Pancreas (tissue), 10 donors: Measurements from ENCODE around the gene IFIT2. TPM values are rescaled to one million over a fixed set of nuclear protein-coding genes. Genes with fewer than 3 reads are reported as not detected.

Source experiments
- ATAC-seq, 4 donors: fragments of 200-7000 bp; cut with Tn5 transposase; one replicate each; pipeline versions ENCODE4 v1.8.0 to v1.9.1; 2020; ENCODE audit warnings: mild to moderate bottlenecking in 4 of 4, moderate library complexity in 4 of 4
- DNase-seq, 6 donors: peaks; one replicate each; pipeline ENCODE4 v3.0.0-alpha.2; 2020
- FAIRE-seq: peaks from 2 replicates; lab custom pipeline; 2012; peaks lifted over from hg19 to GRCh38; lab: Jason Lieb, UNC
- H3K27ac ChIP-seq, 4 donors: fragments of 200-600 bp; sonication (generic); 1 replicate in 3 of 4; 2 replicates in 1 of 4; pipeline versions ENCODE4 v1.5.0 to v1.8.0; 2020
- H3K27me3 ChIP-seq, 4 donors: fragments of 200-600 bp; one replicate each; pipeline ENCODE4 v1.8.0; 2021
- H3K36me3 ChIP-seq, 3 donors: fragments of 200-600 bp; sonication (generic) in 1 of 3; one replicate each; pipeline versions ENCODE4 v1.5.0 to v1.8.0; 2020 to 2021
- H3K4me1 ChIP-seq, 3 donors: fragments of 200-600 bp; one replicate each; pipeline ENCODE4 v1.8.0; 2021
- H3K4me3 ChIP-seq, 4 donors: fragments of 200-600 bp; sonication (generic) in 2 of 4; one replicate each; pipeline versions ENCODE4 v1.5.0 to v1.8.0; 2020 to 2021
- H3K9me3 ChIP-seq, 4 donors: fragments of 200-600 bp; one replicate each; pipeline ENCODE4 v1.8.0; 2021
- WGBS, 2 donors: extraction: QIAGEN DNeasy Blood & Tissue Kit; methylation state at CpG; one replicate each; pipeline ENCODE4 v1.1.7; 2013; 5-methylcytosine and 5-hydroxymethylcytosine counted together
- intact Hi-C, 3 donors: fragments of 100-400 bp; cut with DNase I; formaldehyde crosslinking; loops; one replicate each; pipeline versions ENCODE4 v1.11.1 to v1.14.2; 2022
- polyA plus RNA-seq, 2 donors: library from polyadenylated mRNA; stranded (reverse); fragments of 200-250 nt; gene quantifications; one replicate each; pipeline ENCODE4 v1.2.3, GENCODE V29; 2013
- total RNA-seq, 6 donors: library from RNA; stranded (reverse); fragmentation: NEBNext Ultra II Directional in 4 of 6; extraction: Animal tissue kit (Norgen Biotek cat#: 25700) in 4 of 6; gene quantifications; one replicate each; pipeline versions ENCODE4 v1.2.1 to v1.2.4, GENCODE V29; 2021 to 2023
- TF ChIP-seq, protein P1 (sequence below), 4 donors: fragments of 200-600 bp; sonication (generic) in 3 of 4; IDR thresholded peaks; one replicate each; pipeline versions ENCODE4 v1.5.0 to v1.8.0; 2021; ENCODE audit warnings: antibody characterized with exemption in 4 of 4
- donor health status: healthy with polysubstance abuse.
- donor health status: DM: no; HTN: no; CAD: no; lungs with moderate emphysema.
- donor health status: DM: no; HTN: no; CAD: no.
- donor health status: control.
- donor health status: control.
- donor health status: Bipolar disorder and iron deficiency.
- donor health status: DM: yes; HTN: yes; CAD: no.
- donor health status: DM: no; HTN: no; CAD: no.
- donor health status: DM: no; HTN: no; CAD: no.
- donor health status: DM: yes; HTN: yes; CAD: no.

IFIT2 gene
- total and polyA plus RNA-seq, 8 donors = 1.3 to 7.5 (median 1.6) TPM

DNA sequence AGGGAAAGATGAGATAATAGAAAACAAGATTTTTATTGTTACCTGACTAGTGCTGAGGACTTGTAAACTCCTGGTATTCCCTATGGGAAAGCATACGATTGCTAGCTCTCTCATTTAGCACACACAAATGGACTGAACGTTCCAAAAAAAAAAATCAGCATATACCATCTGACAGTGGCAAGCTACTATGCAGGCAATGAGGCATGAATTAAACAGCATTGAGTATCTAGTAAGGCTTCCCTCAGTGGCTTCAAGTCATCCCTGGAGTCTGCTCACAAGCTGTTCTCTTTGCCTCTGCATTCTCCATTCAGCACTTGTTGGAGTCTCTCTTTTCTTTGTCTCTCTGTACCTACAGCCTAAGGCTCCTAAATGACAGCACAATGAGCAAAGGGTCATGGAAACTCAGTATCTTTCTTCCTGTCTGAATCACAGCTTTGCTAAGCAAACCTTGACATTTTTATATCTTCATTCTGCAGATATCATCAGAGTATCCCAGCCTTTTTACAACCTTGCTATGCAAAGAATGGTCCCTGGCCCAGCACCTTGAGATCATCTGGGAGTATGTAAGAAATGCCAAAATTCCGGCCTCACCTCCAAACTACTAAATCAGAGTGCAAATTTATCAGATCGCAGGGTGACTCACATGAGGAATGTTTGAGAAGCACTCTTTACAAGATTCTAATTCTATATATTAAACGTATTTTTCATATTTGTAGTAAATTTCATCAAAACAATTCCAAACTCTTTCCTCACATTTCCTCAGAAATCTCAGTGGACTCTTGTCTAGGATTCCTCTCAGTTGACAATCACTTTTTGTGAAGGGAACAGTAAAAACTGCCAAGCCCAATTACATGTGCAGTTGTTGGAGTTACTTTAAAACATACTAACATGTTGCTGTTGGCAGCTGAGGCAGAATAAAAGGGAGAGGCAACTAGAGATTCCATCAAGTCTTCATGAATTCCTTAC, 39.5 kb upstream of the IFIT2 start:
- WGBS, 2 donors = 75 to 85% methylated on average over 5 of the region's 5 CpGs
- Histone ChIP-seq H3K9me3 (no peaks in the 10 kb centered on the region), H3K27ac (no peak overlapping the region), H3K27me3 (no peaks in the 10 kb centered on the region), H3K4me3 (no peak overlapping the region), H3K4me1 (peaks cover 0 to 3% (median 0%) of the 10 kb centered on the region in 3 donors), H3K36me3 (no peaks in the 10 kb centered on the region)
- TF ChIP-seq, protein P1, sequence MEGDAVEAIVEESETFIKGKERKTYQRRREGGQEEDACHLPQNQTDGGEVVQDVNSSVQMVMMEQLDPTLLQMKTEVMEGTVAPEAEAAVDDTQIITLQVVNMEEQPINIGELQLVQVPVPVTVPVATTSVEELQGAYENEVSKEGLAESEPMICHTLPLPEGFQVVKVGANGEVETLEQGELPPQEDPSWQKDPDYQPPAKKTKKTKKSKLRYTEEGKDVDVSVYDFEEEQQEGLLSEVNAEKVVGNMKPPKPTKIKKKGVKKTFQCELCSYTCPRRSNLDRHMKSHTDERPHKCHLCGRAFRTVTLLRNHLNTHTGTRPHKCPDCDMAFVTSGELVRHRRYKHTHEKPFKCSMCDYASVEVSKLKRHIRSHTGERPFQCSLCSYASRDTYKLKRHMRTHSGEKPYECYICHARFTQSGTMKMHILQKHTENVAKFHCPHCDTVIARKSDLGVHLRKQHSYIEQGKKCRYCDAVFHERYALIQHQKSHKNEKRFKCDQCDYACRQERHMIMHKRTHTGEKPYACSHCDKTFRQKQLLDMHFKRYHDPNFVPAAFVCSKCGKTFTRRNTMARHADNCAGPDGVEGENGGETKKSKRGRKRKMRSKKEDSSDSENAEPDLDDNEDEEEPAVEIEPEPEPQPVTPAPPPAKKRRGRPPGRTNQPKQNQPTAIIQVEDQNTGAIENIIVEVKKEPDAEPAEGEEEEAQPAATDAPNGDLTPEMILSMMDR (IDR thresholded peaks at IDR 0.05) = no peak
- intact Hi-C loops = no loop called here
- ATAC-seq = no peak
- FAIRE-seq = no peak
- DNase-seq = no peak

DNA sequence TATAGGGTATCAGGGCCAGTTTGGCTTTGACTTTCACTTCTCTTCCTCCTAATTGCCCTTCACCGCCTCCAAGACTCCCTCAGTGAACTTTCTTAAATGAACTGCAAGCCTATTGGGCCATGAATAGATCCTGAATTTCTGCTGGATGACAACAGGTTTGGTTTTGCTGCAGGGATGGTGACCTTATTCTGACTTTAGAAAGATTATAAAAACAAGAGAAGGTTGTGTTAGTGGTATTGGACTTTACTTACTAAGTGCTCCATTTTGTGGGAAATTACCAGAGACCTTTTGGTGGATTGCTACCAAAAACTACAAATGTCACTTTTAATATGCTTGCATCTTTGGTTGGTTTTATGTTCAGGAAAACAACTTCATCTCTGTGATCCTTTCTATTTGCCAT, 38.8 kb upstream of the IFIT2 start:
- H3K4me3 ChIP-seq = no peak overlapping the region
- 82 to 97% methylated on average over 1 of the region's 1 CpG for WGBS, 2 donors
- no peaks in the 10 kb centered on the region for H3K9me3 ChIP-seq
- no peak overlapping the region for H3K27ac ChIP-seq
- no peaks in the 10 kb centered on the region for H3K36me3 ChIP-seq
- FAIRE-seq (no peak), DNase-seq (no peak), ATAC-seq (no peak)
- TF ChIP-seq, protein P1 (IDR thresholded peaks at IDR 0.05) = no peak
- intact Hi-C loops = no loop called here
- peaks cover 0 to 3% (median 0%) of the 10 kb centered on the region in 3 donors for H3K4me1 ChIP-seq
- no peaks in the 10 kb centered on the region for H3K27me3 ChIP-seq

DNA sequence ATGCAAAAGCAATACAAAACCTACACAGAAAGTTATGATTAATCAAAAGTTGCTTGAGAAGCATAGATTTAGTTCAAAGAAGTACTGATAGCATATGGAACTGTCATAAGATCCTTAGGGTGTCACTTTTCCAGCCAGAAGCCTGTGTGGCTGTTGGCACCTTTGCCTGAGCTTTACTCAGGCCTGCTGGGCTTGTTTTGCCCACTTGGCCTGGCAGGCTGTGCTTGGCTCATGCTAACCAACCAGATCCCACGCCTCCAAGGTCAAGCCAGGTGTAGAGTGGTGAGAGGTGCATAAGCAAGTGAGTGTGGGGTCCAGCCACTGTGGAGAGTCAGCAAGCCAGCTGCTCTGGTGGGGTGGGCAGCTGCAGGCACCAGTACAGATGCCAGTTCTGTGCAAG, 38.3 kb upstream of the IFIT2 start:
- H3K4me1 ChIP-seq = peaks cover 0 to 3% (median 0%) of the 10 kb centered on the region in 3 donors
- DNase-seq (no peak), ATAC-seq (no peak), FAIRE-seq (no peak)
- intact Hi-C loops = no loop called here
- 44 to 60% methylated on average over 1 of the region's 1 CpG for WGBS, 2 donors
- H3K9me3 ChIP-seq = no peaks in the 10 kb centered on the region
- H3K36me3 ChIP-seq = no peaks in the 10 kb centered on the region
- no peaks in the 10 kb centered on the region for H3K27me3 ChIP-seq
- no peak overlapping the region for H3K4me3 ChIP-seq
- H3K27ac ChIP-seq = no peak overlapping the region
- TF ChIP-seq, protein P1 (IDR thresholded peaks at IDR 0.05) = no peak

DNA sequence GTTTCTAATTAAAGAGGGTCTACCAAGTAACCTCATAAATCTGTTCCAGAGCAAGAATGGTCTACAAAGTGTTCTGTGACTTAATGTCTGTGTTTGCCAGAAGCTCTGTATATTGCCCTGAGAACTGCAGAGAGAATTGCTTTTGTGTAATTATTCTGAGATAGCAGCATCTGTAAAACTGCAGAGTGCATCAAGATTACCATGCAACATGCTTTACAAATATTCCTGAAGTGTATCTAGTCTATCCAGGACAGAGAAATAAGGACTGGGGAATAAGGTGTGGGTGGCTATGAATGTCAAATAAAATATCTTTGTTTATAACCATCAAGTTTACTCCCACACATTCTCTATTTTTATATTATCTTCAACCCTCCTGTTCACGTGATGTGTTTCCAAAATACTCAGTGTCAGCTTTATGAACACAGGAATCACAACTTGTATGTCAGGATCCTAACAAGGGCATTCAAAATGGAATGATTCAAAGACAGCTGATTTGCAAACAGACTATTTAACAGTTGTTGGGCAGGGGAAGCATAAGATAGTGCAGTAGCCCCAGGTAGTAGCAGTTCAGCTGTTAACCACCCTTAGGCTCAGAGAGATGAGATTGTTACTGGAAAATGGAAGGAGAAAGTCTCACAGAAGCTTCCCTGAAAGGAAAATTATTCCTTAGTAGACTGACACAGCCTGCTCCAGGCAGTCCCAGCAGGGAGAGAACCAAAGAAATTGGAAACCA, 35.0 kb upstream of the IFIT2 start:
- Histone ChIP-seq H3K4me3 (no peak overlapping the region), H3K36me3 (no peaks in the 10 kb centered on the region), H3K9me3 (no peaks in the 10 kb centered on the region), H3K4me1 (no peaks in the 10 kb centered on the region), H3K27ac (no peak overlapping the region), H3K27me3 (no peaks in the 10 kb centered on the region)
- TF ChIP-seq, protein P1 (IDR thresholded peaks at IDR 0.05) = no peak
- intact Hi-C loops = no loop called here
- ATAC-seq (no peak), FAIRE-seq (no peak), DNase-seq (no peak)
- 74% methylated on average over 1 of the region's 1 CpG for WGBS, 2 donors
